ENCODE measurements around the gene CYSRT1. TPM values are rescaled to one million over a fixed set of nuclear protein-coding genes. Genes with fewer than 3 reads are reported as not detected.

The CYSRT1 gene
- total RNA-seq, 6 experiments from 2014 or later, result 0.20 to 1.2 (median 0.31) TPM; not detected in 1

DNA sequence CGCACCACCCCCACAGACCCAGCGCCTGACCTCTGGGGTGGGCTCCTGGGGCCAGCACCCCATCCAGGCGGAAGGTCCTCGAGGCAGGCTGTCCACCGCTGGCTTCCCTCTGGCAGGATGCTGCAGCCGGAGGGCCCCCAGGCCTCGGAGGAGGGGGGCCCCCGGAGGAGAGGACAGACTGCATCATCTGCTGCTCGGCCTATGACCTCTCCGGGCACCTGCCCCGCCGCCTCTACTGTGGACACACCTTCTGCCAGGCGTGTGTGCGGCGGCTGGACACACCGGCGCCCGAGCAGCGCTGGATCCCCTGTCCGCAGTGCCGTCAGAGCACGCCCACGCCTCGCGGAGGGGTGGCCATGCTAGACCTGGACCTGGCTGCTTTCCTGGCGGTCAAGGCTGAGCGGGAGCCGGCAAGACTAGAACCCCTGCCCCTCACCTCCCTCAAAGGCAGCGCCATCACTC lies 3.6 kb downstream of the CYSRT1 start:
- intact Hi-C loops (cut with DNase I), result no loop called here
- no peak overlapping the region for H3K27ac ChIP-seq
- no peaks in the 10 kb centered on the region for H3K36me3 ChIP-seq
- H3K9me3 ChIP-seq, result no peaks in the 10 kb centered on the region
- H3K4me3 ChIP-seq, result no peak overlapping the region
- peaks cover 0 to 8% (median 3%) of the 10 kb centered on the region in 4 donors for H3K4me1 ChIP-seq
- H3K27me3 ChIP-seq, result no peaks in the 10 kb centered on the region
- WGBS (ENCODE audit: insufficient coverage, low coverage, low lambda C conversion rate, missing lambda C conversion rate), result no CpG with 5 or more reads among the region's 29 CpGs
- ATAC-seq (no peak), DNase-seq (no peak)
- TF ChIP-seq POLR2A (IDR thresholded peaks at IDR 0.05), result no peak
- TF ChIP-seq, protein P1, sequence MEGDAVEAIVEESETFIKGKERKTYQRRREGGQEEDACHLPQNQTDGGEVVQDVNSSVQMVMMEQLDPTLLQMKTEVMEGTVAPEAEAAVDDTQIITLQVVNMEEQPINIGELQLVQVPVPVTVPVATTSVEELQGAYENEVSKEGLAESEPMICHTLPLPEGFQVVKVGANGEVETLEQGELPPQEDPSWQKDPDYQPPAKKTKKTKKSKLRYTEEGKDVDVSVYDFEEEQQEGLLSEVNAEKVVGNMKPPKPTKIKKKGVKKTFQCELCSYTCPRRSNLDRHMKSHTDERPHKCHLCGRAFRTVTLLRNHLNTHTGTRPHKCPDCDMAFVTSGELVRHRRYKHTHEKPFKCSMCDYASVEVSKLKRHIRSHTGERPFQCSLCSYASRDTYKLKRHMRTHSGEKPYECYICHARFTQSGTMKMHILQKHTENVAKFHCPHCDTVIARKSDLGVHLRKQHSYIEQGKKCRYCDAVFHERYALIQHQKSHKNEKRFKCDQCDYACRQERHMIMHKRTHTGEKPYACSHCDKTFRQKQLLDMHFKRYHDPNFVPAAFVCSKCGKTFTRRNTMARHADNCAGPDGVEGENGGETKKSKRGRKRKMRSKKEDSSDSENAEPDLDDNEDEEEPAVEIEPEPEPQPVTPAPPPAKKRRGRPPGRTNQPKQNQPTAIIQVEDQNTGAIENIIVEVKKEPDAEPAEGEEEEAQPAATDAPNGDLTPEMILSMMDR (IDR thresholded peaks at IDR 0.05), result no peak

GRCh38 chr9:137228968-137229896 lies 4.3 kb downstream of the CYSRT1 start:
- Histone ChIP-seq H3K27me3 (no peaks in the 10 kb centered on the region), H3K36me3 (no peaks in the 10 kb centered on the region), H3K4me1 (peaks cover 0 to 3% (median under 1%) of the 10 kb centered on the region in 4 donors), H3K27ac (no peak overlapping the region), H3K9me3 (no peaks in the 10 kb centered on the region), H3K4me3 (no peak overlapping the region)
- 85% methylated on average over 4 of the region's 27 CpGs for WGBS (ENCODE audit: insufficient coverage, low coverage, low lambda C conversion rate, missing lambda C conversion rate)
- TF ChIP-seq, protein P1 (IDR thresholded peaks at IDR 0.05), result no peak
- TF ChIP-seq POLR2A (IDR thresholded peaks at IDR 0.05), result no peak
- ATAC-seq (no peak), DNase-seq (no peak)
- intact Hi-C loops (cut with DNase I), result no loop called here

DNA sequence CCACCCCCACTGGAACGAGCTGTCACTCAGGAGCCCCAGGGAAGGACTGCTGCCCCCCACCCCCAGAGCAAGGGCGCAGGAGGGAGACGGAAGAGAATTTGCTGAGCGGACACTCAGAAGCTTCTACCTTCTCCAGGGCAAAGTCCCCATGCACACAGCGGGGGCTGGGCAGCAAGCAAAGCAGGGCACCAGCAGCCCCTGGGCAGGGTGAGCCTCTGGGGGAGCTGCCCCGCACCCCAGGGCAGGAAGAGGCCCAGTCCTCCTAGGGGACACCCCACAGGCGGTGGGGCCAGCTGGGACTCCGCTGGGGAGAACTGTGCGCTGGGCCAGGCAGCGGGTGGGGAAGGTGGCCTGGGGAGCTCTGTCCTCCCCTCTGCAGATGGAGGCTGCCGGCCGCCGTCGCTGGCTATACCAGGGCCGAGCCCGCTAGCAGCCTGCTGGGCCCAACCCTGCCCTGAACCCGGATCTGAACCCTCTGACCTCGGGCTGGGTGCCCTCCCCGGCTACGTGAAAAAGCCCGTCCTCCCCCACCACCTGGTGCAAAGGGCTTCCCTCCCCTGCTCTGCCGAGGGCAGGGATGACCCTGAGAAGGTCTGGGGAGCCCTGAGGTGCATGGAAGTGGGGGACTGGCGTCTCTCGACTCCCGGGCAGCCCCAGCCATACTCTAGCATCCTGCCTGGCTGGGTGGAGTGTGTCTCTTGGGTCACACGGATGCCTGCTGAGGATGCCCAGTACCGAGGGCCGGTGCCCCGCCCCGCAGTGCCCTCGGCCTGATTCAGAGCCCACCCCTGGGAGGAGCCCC lies 5.1 kb downstream of the CYSRT1 start:
- WGBS (ENCODE audit: insufficient coverage, low coverage, low lambda C conversion rate, missing lambda C conversion rate), result 53% methylated on average over 3 of the region's 31 CpGs
- H3K27me3 ChIP-seq, result no peaks in the 10 kb centered on the region
- no peak overlapping the region for H3K4me3 ChIP-seq
- DNase-seq (no peak), ATAC-seq (no peak)
- H3K27ac ChIP-seq, result no peak overlapping the region
- H3K9me3 ChIP-seq, result no peaks in the 10 kb centered on the region
- TF ChIP-seq POLR2A (IDR thresholded peaks at IDR 0.05), result no peak
- TF ChIP-seq, protein P1 (IDR thresholded peaks at IDR 0.05), result no peak
- no peaks in the 10 kb centered on the region for H3K36me3 ChIP-seq
- peaks cover 0 to 3% (median 0%) of the 10 kb centered on the region in 4 donors for H3K4me1 ChIP-seq
- intact Hi-C loops (cut with DNase I), result loop anchor here (5.0 to 10.0 kb wide), 4 partner anchors 45 to 113 kb away; partner anchors contain the start of genes ANAPC2 (in 1 of the 2) and SSNA1 (in 1 of the 2)

- ATAC-seq, result no peak
- H3K4me3 ChIP-seq, result no peak within 1 kb of the TSS
- no peak for DNase-seq
- intact Hi-C loops (cut with DNase I), result loop anchor here (5.0 to 10.0 kb wide), 4 partner anchors 46 to 114 kb away; partner anchors contain the start of genes ANAPC2 (in 1 of the 2) and SSNA1 (in 1 of the 2)
- H3K27me3 ChIP-seq, result no peaks in the 10 kb centered on the region
- no peaks in the 10 kb centered on the region for H3K9me3 ChIP-seq
- H3K27ac ChIP-seq, result no peak within 1 kb of the TSS
- peaks cover 0 to 3% (median 0%) of the 10 kb centered on the region in 4 donors for H3K4me1 ChIP-seq
- no CpG with 5 or more reads among the region's 14 CpGs for WGBS (ENCODE audit: insufficient coverage, low coverage, low lambda C conversion rate, missing lambda C conversion rate)
- no peaks in the 10 kb centered on the region for H3K36me3 ChIP-seq
- TF ChIP-seq POLR2A (IDR thresholded peaks at IDR 0.05), result no peak
- TF ChIP-seq, protein P1 (IDR thresholded peaks at IDR 0.05), result no peak
Measured at GRCh38 chr9:137230705-137231371, 5.9 kb downstream of the CYSRT1 start, which contains the start of gene SLC34A3. Gene SLC34A3, plus strand, starts transcription at chr9:137230901. Its CDS starts 802 bp downstream, at chr9:137231703.
